B cell (primary cell): ENCODE measurements around the gene NRG4. TPM values are rescaled to one million over a fixed set of nuclear protein-coding genes. Genes with fewer than 3 reads are reported as not detected.

Experiments used
- ATAC-seq: fragments of 200-7000 bp; cut with Tn5 transposase; one replicate; pipeline ENCODE4 v1.10.0; 2021; ENCODE audit warnings: low read depth, mild to moderate bottlenecking, moderate number of reproducible peaks, moderate library complexity
- CTCF ChIA-PET: fragments of 350-600 bp; sonication (Branson Sonifier 250); formaldehyde crosslinking; loops from one replicate; lab custom pipeline; 2021; ENCODE audit warnings: antibody characterized with exemption, inconsistent platforms; lab: Charles Lee
- POLR2A ChIA-PET: fragments of 350-600 bp; sonication (Branson Sonifier 250); formaldehyde crosslinking; loops from one replicate; lab custom pipeline; 2021; ENCODE audit warnings: antibody characterized with exemption; lab: Charles Lee
- DNase-seq: peaks from one replicate; pipeline ENCODE4 v3.0.0; 2013
- H2AFZ ChIP-seq: 2 replicates; pipeline ENCODE4 v1.6.1; 2012; ENCODE audit warnings: mild to moderate bottlenecking, low read depth, low read length; ENCODE audit not compliant: insufficient read depth, poor library complexity, severe bottlenecking
- H3K27ac ChIP-seq, 2 donors: 1 replicate in 1 of 2; 2 replicates in 1 of 2; pipeline ENCODE4 v1.5.1; 2012 to 2013; ENCODE audit warnings: low read length in 2 of 2, mild to moderate bottlenecking in 2 of 2, moderate library complexity in 1 of 2
- H3K27me3 ChIP-seq, 4 experiments: fragments of 200-600 bp in 1 of 4; sonication (generic) in 1 of 4; replicated peaks in 1 of 4; 1 replicate in 2 of 4; 2 replicates in 2 of 4; pipeline versions ENCODE4 v1.6.1 to v1.7.0; 2013 to 2016; ENCODE audit warnings: low read length in 3 of 4, mild to moderate bottlenecking in 2 of 4, mixed read lengths in 1 of 4, moderate library complexity in 1 of 4; ENCODE audit not compliant: insufficient read depth in 4 of 4, control insufficient read depth in 3 of 4; ENCODE audit errors: control extremely low read depth in 1 of 4
- H3K36me3 ChIP-seq, 2 experiments: replicated peaks in 1 of 2; 1 replicate in 1 of 2; 2 replicates in 1 of 2; pipeline versions ENCODE4 v1.6.1 to v1.7.1; 2013; ENCODE audit warnings: low read length in 1 of 2; ENCODE audit not compliant: insufficient read depth in 2 of 2, control insufficient read depth in 1 of 2; ENCODE audit errors: control extremely low read depth in 1 of 2, extremely low read depth in 1 of 2
- H3K4me1 ChIP-seq, 2 donors: fragments of 200-600 bp in 1 of 2; sonication (generic) in 1 of 2; 1 replicate in 1 of 2; 2 replicates in 1 of 2; pipeline versions ENCODE4 v1.5.1 to v1.6.1; 2013 to 2017; ENCODE audit warnings: low read length in 2 of 2; ENCODE audit not compliant: control insufficient read depth in 2 of 2, insufficient read depth in 2 of 2
- H3K4me2 ChIP-seq: replicated peaks from 2 replicates; pipeline ENCODE3; 2012; ENCODE audit warnings: mild to moderate bottlenecking, low read depth, low read length; ENCODE audit not compliant: poor library complexity, severe bottlenecking
- H3K4me3 ChIP-seq, 5 experiments: fragments of 200-600 bp in 1 of 5; sonication (generic) in 1 of 5; 1 replicate in 3 of 5; 2 replicates in 2 of 5; pipeline versions ENCODE4 v1.5.1 to v1.7.0; 2011 to 2016; ENCODE audit warnings: low read length in 4 of 5, mild to moderate bottlenecking in 4 of 5, low read depth in 2 of 5, control low read depth in 1 of 5, moderate library complexity in 1 of 5; ENCODE audit not compliant: insufficient read depth in 1 of 5; ENCODE audit errors: control extremely low read depth in 1 of 5, extremely low read depth in 1 of 5
- H3K79me2 ChIP-seq: fragments of 200-600 bp; sonication (generic); one replicate; pipeline ENCODE4 v1.6.0; 2016; ENCODE audit warnings: low read length; ENCODE audit not compliant: control insufficient read depth, insufficient read depth
- H3K9ac ChIP-seq: fragments of 200-600 bp; sonication (generic); 2 replicates; pipeline ENCODE4 v1.6.1; 2017; ENCODE audit warnings: mild to moderate bottlenecking, low read length, moderate library complexity
- H3K9me3 ChIP-seq, 3 donors: one replicate each; pipeline versions ENCODE4 v1.6.1 to v1.7.1; 2013; ENCODE audit warnings: low read length in 2 of 3; ENCODE audit not compliant: control insufficient read depth in 2 of 3, insufficient read depth in 1 of 3; ENCODE audit errors: control extremely low read depth in 1 of 3
- H4K20me1 ChIP-seq: 2 replicates; pipeline ENCODE4 v1.6.0; 2012; ENCODE audit warnings: mild to moderate bottlenecking, low read length; ENCODE audit not compliant: insufficient read depth, control insufficient read depth, poor library complexity, severe bottlenecking
- H3K27ac Mint-ChIP-seq: one replicate; pipeline ENCODE4 v1.8.0; 2021; ENCODE audit warnings: mixed read lengths
- H3K27me3 Mint-ChIP-seq: one replicate; pipeline ENCODE4 v1.8.0; 2021; ENCODE audit warnings: mixed read lengths
- H3K4me1 Mint-ChIP-seq: one replicate; pipeline ENCODE4 v1.8.0; 2021; ENCODE audit warnings: mixed read lengths
- H3K4me3 Mint-ChIP-seq: one replicate; pipeline ENCODE4 v1.8.0; 2021; ENCODE audit warnings: mixed read lengths
- H3K9me3 Mint-ChIP-seq: one replicate; pipeline ENCODE4 v1.8.0; 2022; ENCODE audit warnings: mixed read lengths; ENCODE audit not compliant: insufficient read depth
- EZH2 ChIP-seq: IDR thresholded peaks from 2 replicates; pipeline ENCODE4 v1.6.1; 2012; ENCODE audit warnings: borderline replicate concordance, low read depth, mild to moderate bottlenecking, moderate library complexity, low read length; ENCODE audit not compliant: insufficient read depth, poor library complexity, severe bottlenecking
- WGBS: methylation state at CpG from one replicate; pipeline ENCODE4 v1.1.5; 2013; ENCODE audit warnings: missing lambda C conversion rate; ENCODE audit not compliant: insufficient coverage; 5-methylcytosine and 5-hydroxymethylcytosine counted together
- intact Hi-C: fragments of 100-400 bp; cut with micrococcal nuclease; formaldehyde crosslinking; loops from one replicate; pipeline ENCODE4 v1.10.0; 2022
- polyA plus RNA-seq: library from polyadenylated mRNA; depleted of rRNA; stranded (reverse); fragments of >200 nt; gene quantifications from 2 replicates; pipeline ENCODE4 v1.2.3, GENCODE V29; 2012
- total RNA-seq, 2 donors: library from RNA; stranded (reverse); fragments of 120-200 nt in 1 of 2; gene quantifications; 1 replicate in 1 of 2; 2 replicates in 1 of 2; pipeline versions ENCODE4 v1.2.3 to v1.2.4, GENCODE V29; 2013 to 2022
- TF ChIP-seq, protein P1 (sequence below): fragments of 200-600 bp; IDR thresholded peaks from one replicate; pipeline ENCODE4 v1.8.0; 2022; ENCODE audit warnings: antibody characterized with exemption, mild to moderate bottlenecking

The NRG4 gene
- total and polyA plus RNA-seq, 2 donors (not counting 1 experiment from before 2014, with no cell fraction given) = 0.37 TPM; not detected in 1

DNA sequence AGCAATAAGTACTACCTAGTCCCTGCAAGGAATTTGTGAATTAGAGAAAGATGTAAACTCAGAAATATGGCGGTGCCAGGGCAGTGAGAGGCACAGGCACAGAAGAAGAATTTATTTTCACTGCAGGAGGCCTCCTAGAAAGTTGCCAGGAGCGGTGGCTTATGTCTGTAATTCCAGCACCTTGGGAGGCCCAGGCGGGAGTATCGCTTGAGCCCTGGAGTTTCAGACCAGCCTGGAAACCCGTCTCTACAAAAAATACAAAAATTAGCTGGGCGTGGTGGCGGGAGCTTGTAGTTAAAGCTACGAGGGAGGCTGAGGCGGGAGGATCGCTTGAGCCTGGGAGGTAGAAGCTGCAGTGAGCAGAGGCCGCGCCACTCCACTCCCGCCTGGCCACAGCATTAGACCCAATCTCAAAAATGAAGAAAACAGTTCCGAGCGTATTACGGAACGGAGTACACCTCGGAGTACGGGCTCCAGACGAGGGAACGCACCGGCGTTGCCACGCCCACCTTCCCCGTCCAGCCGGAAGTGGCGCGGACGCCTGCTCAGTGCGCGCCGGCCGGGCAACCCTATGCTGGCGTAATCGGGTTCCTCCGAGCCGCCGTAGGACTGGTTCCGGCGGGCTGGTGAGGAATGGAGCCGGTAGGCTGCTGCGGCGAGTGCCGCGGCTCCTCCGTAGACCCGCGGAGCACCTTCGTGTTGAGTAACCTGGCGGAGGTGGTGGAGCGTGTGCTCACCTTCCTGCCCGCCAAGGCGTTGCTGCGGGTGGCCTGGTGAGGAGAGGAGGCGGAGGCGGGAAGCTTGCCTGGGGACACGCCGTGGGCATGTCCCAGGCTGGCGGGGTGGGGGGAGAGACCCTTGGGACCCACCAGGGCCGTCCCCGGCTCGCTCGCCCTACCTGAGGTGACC is 108.6 kb downstream of the NRG4 start, which contains the start of gene FBXO22:
Gene FBXO22, plus strand, starts transcription at position 548 of the 909 bp plus-strand sequence. Its CDS starts 86 bp downstream, at position 634.
- peak; percentile 97 for ATAC-seq
- WGBS = 3% methylated on average over 59 of the region's 63 CpGs
- no peaks in the 10 kb centered on the region for H3K27me3 Mint-ChIP-seq

More for the DNA sequence above, 108.6 kb downstream of the NRG4 start, which contains the start of gene FBXO22:
- Histone ChIP-seq H3K4me1 (peaks cover 12 to 13% of the 10 kb centered on the region in 2 donors), H3K4me2 (peak within 1 kb of the TSS; percentile 83), H3K9me3 (no peaks in the 10 kb centered on the region), H4K20me1 (peaks cover 12% of the 10 kb centered on the region), H3K79me2 (peaks cover 37% of the 10 kb centered on the region), H3K27ac (peak within 1 kb of the TSS; percentile 80 to 93), H2AFZ (peak within 1 kb of the TSS; percentile 99), H3K27me3 (no peaks in the 10 kb centered on the region), H3K9ac (peak within 1 kb of the TSS; percentile 92), H3K36me3 (peaks cover 5 to 10% of the 10 kb centered on the region in 2 experiments), H3K4me3 (peak within 1 kb of the TSS; percentile 78 to 97 (median 90))
- CTCF ChIA-PET = interaction anchor here (0.6 to 1.0 kb wide), 2 partner anchors 61 to 523 kb away, joined by 3 to 4 read pairs; partner anchors contain the start of gene UBE2Q2
- TF ChIP-seq EZH2 = no peak
- TF ChIP-seq, protein P1, sequence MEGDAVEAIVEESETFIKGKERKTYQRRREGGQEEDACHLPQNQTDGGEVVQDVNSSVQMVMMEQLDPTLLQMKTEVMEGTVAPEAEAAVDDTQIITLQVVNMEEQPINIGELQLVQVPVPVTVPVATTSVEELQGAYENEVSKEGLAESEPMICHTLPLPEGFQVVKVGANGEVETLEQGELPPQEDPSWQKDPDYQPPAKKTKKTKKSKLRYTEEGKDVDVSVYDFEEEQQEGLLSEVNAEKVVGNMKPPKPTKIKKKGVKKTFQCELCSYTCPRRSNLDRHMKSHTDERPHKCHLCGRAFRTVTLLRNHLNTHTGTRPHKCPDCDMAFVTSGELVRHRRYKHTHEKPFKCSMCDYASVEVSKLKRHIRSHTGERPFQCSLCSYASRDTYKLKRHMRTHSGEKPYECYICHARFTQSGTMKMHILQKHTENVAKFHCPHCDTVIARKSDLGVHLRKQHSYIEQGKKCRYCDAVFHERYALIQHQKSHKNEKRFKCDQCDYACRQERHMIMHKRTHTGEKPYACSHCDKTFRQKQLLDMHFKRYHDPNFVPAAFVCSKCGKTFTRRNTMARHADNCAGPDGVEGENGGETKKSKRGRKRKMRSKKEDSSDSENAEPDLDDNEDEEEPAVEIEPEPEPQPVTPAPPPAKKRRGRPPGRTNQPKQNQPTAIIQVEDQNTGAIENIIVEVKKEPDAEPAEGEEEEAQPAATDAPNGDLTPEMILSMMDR = no peak
- intact Hi-C loops = loop anchor here (1.0 to 10.0 kb wide), 6 partner anchors 36 to 1911 kb away; partner anchors contain the start of genes PML, SIN3A, STOML1 and TMEM266
- H3K4me1 Mint-ChIP-seq = peaks cover 33% of the 10 kb centered on the region
- peak within 1 kb of the TSS; percentile 100 for H3K4me3 Mint-ChIP-seq
- POLR2A ChIA-PET = interaction anchor here (1.4 kb wide), 1 partner anchor 60 kb away, joined by 5 read pairs; the partner anchor contains the start of gene UBE2Q2
- H3K9me3 Mint-ChIP-seq = no peaks in the 10 kb centered on the region
- peak within 1 kb of the TSS; percentile 97 for H3K27ac Mint-ChIP-seq
- peak; percentile 93 for DNase-seq
